HuH-7.5 (cell line): ENCODE results near the gene PRR33.

Source experiments
- DNase-seq: peaks from one replicate; pipeline ENCODE4 v3.0.0; 2011; ENCODE audit warnings: low spot score

Gene PRR33

DNA sequence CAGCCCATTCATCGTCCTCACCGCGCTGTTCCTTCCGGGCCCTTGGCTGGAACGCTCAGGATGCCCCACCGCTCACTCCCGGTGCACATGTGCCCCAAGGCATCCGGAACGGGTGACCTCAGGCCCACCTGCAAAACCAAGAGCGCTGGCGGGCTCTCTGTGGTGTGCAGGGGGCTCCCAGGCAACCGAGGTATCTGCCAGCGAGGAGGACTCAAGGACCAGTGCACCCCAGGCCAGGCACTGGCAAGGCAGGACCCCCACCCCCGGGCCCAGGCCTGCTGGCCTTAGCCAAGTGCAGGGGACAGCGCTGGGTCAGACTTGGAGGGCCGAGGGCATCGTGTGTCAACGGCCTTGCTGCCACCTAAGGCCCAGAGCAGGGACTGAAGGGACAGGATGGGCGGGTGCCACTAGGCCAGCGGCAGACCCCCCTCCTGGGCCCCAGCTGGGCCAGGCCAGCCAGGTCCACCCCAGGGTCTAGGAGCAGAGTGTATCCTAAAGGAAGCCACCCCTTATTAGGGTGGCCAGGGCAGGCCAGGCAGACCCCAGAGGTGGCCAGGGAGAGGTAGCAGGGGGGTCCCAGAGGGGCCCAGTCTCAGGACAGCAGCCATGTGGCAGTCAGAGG lies 36.3 kb upstream of the PRR33 start:
- no peak for DNase-seq

DNA sequence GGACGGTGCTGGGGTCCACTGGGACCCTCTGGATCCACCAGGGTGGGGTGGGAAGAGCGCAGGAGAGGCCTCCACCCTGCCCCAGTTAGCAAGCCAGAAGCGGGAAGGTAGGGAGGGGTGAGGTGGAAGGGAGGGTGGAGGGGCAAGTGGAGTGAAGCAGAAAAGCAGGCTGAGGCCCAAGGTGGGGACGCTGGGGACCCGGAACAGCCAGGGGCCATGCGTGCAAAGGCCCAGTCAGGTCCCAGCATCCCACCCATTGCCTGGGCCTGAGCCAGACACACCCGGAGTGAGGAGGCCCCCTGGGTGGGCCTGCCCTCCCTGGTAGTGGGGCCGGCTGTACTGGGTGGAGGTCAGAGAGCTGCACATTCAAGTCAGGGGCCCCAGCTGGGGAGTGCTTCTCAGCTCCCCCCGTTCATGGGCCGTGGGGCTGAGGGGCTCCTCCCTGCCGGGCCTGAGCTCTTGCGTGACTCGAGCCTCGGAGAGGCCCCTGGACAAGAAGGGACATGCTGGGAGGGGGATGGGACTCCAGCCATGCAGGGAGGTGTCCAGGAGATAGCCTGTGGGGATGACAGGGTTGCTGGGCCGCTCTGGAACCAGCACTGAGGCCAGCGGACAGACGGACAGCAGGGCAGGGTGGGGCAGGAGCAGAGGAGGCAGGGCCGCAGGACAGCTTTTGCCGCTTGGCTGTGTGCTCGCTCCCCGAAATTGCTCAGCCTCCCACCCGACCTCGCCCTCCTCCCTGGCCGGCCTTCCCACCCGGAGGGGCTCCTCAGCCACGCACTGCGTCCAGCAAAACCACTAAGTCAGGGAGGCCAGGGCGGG lies 35.5 kb upstream of the PRR33 start:
- no peak for DNase-seq

DNA sequence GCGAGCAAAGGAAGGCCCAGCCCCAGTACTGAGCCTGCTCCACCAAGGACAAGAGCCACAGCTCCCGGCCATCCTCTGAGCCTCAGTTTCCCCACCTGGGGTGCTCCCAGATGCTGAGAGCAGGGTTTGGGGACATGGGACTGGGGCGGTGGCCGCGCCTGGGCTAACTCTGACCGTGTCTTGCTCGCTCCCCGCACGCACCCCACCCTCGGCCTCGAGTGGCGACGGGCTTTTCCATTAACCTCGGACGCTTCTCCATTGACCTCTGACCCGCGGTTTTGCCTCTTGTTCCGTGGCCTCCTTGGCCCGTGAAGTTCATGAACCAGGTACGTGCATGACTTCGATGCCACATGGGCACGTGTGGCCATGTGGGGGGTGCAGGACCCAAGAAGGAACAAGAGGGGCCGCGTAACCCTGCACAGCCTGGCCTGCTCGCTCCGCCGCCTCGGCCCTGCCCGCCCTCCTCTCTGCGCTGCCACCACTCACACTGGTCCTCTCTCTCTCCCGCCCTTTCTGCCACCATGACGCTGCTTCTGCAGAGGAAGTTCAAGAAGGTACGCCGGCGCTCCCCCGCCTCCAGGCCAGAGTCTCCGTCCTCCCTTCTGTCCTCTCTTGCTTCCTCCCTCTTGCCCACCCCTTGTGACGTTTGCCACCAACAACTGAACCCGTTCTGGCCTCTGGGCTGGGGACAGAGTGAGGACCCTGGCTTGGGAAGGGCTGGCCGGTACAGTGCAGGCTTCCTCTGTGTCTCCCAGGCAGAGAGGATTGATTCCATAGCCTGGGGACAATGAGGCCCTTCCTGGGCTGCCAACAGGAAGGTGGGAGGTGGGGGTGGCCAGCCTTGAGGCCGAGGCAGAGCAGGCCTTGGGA lies 34.7 kb upstream of the PRR33 start:
- no peak for DNase-seq

DNA sequence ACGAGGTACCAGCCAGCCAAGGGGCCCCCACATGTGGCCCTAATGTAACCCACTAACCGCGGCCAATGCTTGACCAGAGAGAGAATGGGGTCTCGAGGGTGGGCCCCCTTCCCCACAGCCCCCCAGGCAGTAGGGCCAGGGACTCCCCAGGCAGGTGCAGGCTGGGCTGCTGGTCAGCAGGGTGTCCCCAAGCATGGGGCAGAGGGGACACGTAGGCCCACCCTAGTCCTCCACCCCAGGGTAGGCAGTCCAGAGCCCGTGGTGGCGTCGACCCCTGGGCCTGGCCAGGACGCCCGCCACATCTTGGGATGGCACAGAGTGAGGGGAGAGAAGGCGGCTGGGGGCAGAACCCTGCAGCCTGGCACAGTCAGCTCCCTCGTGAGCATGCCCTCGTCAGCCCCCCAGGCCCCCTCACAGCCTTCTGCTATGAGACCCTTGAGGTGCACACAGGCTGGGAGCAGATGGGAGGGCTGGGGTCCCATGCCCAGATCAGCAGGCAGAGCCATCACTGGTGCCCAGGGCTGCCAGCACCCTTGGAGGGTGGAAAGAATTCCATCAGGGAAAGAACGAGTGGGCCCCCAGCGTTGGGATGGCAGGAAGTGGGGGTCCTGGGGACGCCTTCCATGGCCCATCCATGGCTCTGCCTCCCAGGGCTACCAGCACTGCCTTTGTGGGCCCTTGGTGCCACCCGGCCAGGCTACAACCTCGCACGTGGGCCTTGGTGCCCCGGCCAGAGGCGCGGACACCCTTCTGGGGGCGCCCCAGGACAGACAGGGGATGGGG lies 33.9 kb upstream of the PRR33 start:
- DNase-seq: no peak

DNA sequence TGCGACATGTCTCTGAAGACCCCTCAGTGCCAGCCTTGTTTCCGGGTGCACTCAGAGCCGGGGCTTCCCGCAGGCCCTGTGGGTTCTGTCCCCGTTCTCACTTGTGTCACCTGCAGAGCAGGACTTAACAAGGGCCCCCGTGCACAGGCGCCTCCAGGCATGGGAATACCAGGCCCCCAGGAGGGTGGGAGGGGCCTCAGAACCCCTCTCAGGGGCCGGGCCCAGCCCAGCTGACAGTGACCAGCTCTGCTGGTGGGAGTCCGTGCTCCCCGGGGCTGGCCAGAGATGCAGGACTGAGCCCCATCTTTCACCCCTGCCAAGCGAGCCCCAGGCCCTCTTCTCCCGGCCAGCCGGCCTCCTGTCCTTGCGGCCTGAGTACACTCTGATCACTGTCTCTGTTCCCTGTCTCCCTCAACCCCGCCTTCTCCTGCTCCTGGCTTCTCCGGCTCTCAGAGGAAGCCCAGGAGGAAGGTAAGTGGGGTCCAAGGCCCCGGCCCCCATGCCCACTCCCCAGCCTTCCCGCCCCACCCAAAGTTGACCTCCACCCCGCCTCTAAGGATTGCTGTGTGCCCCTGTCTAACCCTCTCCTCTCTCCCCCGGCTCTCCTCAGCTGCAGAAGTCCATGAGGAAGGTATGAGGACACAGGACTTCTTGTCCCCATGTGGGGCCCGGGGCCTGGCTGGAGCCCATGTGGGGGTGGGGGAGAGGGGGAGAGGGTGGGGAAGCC lies 33.1 kb upstream of the PRR33 start:
- DNase-seq: no peak

DNA sequence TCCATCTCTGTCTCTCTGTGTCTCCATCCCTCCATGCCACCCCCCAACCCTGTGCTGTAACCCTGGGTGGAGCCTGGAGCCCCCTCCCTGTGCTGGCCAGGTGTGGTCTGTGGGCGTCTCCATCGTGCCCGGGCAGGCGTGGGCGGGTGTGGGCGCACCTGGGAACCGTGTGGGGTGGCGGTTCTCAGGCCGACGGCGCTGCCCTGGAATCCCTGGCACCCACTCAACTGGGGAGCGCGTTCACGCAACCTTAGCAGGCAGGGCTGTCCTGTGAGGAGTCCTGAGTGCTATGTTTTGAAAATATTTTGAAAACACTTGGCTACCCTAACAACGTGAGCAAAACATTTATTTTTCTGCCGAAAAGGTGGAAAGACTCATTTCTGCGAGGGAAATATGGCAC lies 32.5 kb upstream of the PRR33 start:
- no peak for DNase-seq

DNA sequence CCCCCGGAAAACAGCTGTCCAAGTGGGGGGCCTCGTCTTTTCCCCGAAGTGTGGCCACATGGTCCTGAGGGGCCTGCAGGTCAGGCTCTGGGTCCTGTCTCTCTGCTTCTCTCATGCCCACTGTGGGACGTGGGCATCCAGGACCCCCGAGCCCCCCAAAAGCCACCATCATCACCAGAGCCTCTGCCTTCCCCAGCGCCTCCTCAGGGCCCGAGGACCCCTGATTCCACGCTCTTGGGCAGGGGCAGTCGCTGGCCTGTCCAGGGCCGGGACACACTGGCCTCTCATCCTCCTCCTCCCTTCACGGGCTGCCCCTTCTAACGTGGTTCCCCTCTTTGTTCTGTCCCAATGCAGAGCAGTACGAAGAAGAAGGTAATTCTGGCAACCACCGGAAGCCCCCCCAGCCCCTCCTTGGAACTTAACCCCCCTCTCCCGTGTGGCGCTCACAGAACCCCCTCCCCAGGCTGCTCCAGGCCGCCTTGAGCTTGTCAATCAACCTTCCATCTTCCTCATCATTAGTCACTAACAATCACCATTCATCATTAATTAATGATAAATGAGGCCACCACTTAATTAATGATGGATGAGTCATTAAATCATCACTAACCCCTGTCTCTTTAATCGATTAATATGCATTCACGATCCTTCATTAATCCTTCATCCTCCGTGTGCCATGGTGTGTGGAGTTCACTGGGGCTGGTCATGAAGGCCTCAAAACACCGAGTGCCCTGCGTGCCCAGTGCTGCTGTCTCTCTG lies 31.7 kb upstream of the PRR33 start:
- no peak for DNase-seq

DNA sequence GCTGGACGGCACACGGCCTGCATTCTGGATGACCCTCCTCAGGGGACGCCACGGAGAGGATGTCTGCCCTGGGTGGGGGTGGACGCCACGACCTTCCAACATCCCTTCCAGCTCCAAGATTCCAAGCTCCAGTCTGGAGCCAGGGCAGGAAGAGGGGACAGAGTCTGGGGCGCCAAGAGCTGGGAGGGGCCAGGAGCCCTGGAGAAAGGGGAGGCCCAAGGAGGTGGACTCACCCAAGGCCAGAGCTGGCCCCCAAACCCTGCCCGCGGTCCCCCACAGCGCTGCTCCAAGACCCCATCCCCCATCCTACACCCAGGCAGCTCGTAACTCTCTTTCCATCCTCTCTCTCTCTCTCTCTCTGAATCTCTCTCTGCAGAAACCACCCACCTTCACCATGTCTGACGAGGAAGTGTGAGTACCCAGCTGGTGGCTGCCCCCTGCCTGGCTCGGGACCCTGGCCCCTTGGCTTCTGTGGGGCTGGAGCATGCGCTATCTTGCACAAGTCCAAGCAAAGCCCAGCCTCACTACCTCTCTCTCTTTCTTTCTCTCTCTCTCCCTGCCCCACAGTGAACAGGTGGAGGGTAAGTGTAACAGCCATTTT lies 30.9 kb upstream of the PRR33 start:
- no peak for DNase-seq

DNA sequence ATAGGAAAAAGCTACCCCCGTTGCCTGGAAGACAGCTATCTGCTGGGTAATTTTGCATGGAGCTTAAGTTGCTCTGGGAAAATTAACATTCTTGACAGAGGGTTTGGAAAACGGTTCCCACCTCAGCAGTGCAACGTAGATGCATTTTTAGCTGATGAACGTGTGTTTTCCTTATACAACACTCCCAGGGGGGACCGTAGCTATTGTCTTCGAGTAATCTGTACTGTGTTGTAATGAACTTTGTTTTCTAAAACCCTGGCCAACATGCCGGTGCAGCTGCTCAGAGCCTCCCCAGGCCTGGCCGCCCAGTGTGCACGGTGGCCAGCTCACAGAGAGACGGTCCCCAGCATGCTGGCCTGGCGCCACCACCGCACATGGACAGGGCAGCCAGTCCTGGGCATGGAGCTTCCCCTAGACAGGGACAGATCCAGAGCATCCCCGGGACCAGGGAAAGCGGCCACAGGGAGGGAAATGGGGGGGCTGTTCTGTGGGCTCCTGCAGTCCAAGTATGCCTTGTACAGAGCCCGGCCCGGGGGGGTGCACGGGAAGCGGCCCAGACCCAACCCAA lies 30.0 kb upstream of the PRR33 start:
- DNase-seq: no peak

DNA sequence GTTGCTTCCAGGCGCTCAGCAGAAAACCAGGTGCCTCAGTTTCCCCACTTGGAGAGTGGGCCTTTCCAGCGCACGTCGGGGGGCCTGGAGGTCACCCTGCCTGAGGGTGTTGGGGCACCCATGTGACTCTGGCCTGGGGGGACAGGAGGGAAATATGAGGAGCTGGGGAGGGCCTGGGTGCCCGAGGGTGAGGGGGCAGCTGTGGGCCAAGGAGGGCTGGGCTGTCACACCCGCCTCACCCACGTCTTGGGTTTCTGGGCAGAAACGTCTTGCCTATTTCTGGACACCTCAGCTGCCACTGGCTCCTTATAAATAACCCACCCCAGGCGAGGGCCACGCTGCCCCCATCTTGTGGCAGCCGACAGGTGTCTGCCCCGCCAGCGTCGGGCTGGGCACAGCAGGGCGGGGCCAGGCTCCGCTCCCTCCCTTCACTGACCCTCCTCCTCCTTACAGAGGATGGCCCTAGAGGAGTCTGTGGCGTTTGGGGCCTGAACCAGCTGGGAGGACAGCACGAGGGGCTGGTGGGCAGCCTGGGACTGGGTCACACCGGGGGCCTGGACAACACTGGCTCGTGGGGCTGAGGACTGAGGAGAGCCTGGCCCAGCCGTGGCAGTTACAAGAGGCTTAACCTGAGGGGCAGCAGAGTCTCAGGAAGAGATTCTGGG lies 29.3 kb upstream of the PRR33 start:
- no peak for DNase-seq

DNA sequence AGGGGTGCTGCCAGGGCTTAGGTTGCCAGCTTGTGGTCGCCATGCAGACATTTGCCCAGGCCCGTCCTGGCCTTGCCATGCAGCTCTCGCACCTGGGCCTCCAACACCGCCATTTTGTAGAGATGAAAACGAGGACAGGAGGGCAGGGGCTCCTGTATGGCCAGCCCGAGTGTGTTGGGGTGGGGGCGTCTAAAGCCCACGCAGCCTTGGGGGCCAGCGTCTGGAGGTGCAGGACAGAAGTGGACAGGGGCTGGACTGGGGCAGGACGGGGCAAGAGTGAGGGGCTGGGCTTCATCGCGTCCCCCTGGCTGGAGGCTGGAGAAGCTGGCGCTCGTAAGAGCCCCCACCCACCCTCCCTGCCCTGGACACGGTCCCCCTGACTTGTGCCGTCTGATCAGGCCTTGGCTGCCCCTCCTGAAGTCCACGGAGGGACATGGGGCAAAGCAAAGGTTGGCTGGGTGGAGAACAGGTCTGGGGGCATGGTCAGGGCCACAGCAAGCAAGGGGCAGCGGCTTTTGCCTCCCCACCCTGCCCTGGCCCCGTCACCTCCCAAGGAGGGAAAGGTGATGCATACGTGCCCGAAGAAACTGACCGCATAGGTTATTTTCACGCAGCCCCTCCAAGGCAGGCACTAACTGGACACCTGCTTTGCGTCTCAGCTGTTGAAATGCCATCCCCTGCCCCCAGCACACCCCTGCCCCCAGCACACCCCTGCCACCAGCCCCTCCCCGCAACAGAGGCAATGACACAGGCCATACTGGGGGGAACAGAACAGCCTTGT lies 28.6 kb upstream of the PRR33 start:
- no peak for DNase-seq

DNA sequence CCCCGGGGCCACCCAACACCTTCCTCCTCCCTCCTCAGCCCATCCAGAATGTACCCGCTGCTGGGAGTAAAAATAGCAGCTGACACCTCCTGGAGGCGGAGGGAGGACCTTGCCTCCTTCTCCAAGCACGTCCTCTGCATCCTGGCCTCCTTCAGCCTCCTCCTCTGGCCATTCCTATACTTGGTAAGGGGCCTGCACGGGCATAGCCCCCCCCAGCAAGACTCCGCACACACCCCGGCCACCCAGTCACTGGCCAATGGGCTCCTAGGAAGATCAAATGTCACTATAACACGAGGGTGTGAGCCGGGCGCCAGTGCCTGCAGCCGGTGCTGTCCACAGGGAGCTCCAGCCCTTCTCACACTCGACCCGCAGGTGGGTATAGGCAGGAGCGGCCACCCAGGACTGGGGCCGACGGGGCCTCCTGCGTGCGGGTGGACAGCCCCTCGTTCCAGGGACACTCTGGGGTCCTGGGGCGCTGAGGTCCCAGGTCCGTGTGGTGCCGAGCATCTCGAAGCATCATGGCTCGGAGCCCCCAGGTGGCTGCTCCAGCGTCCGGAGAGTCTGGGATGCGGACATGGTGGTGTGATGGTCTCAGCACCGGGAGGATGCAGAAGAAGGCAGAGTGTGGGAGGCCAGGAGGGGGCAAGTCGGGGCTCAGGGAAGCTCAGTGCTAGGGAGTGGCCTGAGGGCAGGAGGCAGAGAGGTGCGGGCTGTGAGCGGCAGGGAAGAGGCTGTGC lies 27.9 kb upstream of the PRR33 start, which contains the start of gene TNNT3:
Gene TNNT3, plus strand, starts transcription at position 313 of the 737 bp plus-strand sequence. CDS start 3,172 bp downstream, outside the sequence.
- no peak for DNase-seq

DNA sequence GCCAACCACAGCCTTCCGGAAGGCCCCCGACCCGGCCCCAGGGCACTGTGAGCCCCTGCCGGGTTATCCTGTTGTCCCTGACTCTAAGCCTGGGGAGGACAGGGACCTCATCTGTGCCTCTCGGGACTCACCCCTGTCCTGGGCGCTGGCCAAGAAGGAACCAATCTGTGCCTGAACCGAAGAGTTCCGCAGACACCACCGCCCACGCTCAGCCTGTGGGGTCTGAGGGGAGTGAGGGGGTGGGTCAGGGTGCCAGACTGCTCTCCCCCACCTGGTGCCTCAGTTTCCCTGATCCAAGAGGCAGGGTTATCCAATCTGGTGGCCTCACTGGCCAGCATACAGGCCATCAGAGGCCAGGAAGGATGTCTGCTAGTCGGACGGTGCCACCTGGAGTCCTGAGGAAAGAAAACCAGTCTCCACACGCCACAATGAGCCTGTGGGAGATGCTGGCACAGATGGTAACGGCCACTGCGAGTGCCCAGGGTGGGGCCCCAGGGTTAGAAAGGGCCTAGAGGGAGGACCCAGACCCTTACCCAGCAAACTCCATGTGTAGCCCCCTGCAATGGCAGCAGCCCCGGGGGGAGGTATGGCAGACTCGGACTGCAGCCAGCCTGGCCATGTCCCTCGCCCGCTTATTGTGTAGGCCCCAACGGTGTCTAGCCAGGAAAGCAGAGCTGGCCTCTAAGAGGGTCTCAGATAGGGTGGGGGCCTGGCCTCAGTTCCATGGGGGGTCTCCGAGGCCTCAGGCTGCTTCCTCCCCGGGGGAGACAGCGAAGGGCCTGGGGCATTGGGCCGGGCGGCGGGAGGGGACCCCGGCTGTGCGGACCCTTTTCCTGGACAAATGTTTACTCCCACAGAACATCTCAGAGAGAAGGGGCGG lies 27.0 kb upstream of the PRR33 start:
- DNase-seq: no peak

DNA sequence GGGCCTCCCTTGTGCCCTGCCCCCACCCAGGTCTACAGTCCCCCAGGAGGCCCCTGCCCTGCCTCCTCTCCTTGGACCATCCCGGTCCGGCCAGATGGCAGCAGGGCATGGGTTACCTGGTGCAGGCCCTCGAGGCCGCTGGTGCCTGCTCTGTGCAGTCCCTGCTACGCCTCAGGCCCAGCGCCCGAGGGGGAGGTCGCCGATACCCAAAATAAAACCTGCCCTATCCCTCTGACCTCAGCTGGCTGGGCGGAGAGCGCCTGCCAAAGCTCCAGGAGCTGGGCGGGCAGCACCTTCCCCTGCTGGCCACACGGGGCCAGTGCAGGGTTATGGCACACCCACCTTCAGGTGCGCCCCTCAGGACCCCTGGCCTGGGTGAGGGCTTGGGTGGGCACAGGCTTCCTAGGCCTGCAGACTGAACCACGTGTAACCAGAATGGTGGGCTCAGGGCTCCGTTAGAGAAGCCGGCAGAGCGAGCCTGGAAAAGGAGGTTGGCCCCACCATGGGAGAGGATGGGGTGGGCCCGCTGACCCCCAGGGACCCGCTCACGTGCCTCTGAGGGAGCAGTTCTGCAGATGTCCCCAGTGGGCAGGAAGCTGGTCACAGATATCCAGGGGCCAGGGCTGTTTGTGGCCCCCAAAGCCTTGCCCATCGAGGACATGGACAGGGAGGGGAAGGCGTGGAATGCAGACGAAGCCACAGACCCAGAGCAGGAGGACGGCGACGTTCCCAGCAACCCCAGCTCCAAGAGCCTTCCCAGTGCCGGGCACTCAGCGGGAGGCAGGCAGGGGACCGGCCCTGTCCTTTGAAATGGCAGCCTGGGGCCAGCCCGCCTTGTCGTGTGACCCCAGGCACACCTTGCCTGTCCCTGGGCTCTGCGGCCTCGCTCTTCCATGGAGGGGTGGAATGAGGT lies 26.1 kb upstream of the PRR33 start:
- no peak for DNase-seq

DNA sequence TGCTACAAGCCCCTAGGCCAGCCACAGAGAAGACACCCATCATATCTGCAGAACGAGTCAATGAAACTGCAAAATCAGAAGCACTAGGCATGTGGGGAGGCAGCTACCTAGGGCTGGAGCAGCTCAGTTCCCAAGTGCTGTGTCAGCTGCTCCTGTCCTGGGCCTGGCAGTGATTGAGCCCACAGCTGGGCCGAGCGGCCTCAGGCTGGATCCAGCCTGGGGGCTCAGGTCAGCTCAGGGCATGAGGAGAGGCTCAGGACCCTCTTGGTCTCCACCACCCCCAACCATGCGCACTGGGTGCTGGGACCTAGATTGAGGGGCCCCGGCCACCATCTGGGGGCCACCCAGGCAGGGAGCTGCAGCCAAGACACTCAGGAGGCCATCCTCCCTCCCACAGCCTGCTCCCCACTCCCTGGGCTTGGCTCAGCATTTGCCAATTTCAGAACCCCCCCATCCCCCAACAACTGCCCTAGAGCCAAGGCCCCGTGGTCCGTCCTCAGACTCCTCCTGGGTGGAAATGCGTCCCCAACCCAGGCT lies 25.4 kb upstream of the PRR33 start:
- DNase-seq: no peak
